NCI-H146 treated with DMSO at 0.1 percent for 48 hours (cell line): ENCODE measurements around the gene MRM2.

Experiments used
- DNase-seq: peaks from one replicate; lab custom pipeline; 2025; ENCODE audit not compliant: unreplicated experiment; lab: John Stamatoyannopoulos, UW

The MRM2 gene

DNA sequence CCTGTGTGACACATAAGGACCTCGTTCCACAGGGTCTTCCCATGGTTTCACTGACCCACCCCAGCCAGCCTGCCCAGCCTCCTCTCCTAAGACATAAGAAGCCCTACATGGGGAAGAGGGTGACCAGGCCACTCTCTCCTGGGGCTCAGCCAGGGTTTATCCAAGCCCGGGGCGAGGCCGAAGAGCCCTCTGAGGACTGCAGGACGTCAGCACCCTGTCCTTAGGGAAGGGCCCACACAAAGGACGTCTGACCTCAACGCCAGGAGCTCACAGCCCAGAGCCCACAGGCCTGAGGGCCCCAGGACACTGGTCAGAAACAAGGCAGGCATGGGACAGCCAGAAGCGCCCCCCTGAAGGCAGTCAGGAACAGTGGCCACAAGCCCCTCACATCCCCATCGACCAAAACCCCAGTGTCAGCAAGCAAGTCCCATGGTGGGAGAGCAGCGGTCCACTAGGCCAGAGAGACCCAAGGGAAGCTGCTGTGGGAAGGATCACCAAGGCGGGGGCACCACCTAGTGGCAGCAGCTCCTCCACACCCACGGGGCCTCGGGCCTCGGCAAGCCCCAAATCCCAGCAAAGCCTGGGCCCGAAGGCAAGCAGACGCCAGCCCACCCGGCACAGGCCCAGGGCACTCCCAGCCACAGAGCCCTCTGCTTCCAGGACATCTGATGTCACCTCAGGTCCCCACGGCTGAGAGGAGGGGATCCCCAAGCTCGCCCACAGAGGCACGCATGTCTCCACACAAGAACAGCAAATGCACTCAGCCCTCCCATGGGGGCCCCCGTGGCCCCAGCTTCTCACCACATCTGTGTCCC, 32.7 kb downstream of the MRM2 start:
- DNase-seq, result no peak

DNA sequence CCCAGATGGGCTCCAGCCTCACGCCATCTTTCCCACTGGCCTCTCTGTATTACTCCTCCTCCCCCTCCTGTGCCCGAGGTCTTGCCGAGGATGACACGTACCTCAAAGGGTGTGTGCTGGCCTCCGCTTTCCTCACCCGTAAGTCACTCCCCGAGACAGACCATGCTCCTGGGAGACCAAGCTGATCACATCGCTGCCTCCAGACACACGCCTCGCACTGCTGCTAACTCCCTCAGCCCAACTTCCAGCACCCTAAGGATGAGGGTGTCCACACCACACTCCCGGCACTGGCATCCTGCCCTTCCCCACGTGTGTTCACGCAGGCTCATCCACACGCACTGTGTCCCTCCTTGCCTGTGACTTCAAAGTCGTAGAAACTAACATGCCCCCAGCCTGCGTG, 33.3 kb downstream of the MRM2 start:
- DNase-seq, result no peak

DNA sequence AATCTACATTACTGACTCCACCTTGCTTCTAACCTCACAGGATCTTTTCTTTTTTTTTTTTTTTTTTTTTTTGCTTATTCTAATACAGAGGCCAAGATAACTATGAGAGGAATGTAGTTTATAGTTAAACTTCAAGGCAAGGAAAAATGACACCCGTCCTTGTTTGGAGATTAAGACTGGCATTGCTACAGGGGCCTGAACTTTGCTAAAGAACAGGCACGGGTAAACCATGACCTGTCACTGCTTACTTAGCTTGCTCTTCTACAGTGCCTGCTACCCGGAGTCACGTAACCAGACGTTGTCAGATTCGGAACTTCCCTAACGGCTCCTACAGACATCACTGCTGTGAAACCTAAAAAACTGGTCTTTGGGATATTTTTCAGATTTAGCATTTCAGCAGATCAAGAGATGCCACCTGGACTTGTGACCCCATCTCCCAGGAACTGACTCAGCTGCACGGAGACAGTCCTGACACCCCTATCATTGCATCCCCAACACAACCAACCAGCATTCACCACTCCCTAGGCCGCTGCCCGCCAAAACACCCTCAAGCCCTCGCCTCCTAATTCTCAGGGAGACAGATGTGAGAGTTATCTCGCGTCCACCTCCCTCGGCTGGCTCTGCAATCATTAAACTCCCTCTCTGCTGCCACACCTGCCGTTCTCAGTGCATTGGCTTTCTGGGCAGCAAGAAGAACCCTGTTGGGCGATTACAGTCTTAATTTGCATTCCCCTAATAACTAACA, 36.8 kb downstream of the MRM2 start:
- DNase-seq, result no peak

DNA sequence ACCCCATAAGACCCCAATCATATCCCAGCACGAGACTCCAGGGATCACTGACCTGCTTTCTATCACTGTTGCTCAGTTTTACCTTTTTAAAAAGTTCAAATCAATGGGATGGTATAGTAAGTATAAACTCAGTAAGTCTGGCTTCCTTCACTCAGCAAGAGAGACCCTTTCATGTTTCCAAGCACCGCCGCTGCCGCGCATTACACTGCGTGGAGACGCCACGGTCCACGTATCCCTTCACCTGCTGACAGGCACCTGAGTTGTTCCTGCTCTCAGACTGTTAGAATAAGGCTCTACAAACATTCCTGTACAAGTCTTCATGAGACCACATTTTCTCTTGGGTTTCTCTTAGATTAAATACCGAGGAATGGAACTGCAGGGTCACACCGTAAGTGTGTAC, 37.6 kb downstream of the MRM2 start:
- DNase-seq, result no peak

DNA sequence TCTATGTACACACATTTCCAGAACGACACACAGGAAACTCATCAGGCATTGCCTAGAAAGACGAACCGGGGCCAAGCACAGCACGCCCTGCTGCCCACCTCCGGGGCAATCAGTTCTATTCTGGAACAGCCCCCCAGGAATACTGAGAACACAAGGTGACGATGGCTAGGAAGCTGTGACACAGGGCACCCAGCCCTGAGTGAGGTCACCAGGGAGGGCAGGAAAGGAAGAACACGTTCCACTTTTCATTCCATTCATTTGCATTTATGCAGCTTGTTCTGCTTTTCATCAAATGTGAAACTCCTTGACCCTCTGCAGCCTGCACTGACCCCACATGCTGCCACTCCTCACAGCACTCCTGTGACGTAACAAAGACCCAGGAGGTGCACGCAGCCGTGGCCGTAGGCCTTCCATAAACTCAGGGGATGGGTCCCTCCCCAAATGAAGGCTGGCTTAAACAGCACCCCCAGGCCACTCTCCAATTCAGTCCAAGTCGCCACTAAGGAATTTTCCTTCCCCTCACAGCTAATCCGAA, 38.2 kb downstream of the MRM2 start:
- DNase-seq, result no peak

DNA sequence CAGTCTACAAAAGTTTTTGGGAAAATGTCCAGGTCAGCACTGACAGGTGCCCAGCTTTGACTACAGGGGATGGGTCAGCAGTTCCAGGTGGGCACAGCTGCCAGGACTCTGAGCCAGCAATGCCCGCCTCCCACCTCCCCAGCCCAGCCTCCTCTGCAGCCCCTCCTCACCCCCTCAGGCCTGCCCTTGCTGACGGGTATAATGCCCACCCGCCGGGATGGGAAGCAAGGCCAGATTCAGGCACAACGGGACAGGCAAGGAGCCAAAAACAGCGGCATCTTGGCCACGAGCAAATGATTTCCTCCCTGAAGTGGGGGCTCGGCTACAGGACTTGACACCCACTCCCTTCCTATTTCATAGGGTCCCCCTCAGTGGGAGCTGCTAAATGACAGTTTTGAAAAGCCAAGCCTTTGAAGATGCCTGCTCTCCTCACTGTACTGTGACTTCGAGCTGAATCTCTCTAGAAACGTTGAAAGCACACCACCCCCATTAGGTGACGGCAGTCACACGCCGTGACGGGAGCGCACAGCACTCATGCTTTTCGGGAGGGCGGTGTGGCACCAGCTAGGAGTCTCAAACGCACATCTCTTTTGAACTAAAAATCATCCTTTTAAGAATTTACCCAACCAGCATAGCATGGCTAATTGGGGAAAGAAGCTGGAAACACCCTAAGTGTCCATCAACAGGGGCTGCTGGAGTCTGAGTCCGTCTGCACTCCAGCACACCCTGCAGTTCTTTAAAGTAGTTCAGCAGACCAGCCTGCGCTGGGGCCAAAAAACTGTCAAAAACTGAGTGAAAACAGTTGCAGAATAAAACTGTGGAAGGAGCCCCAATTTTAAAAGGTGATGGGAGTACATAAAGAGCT, 38.9 kb downstream of the MRM2 start:
- DNase-seq, result no peak

DNA sequence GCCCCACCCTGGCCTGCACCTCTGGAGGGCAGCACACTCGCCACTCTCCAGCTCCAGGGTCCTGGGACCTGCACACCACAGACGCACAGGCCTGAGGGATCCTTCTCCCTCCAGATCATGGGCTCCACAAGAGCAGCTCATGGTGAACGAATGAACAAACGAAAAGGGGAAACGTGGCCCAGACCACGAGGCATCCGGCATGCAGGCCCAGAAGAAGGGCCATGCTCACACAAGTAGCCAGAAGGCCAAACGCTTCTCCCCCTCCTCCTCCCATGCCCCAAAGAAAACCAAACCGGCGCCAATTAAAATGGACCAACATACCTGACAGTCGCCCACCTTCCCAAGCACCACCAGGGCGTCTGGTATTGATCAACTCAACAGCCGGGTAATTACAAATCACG, 39.6 kb downstream of the MRM2 start:
- no peak for DNase-seq

DNA sequence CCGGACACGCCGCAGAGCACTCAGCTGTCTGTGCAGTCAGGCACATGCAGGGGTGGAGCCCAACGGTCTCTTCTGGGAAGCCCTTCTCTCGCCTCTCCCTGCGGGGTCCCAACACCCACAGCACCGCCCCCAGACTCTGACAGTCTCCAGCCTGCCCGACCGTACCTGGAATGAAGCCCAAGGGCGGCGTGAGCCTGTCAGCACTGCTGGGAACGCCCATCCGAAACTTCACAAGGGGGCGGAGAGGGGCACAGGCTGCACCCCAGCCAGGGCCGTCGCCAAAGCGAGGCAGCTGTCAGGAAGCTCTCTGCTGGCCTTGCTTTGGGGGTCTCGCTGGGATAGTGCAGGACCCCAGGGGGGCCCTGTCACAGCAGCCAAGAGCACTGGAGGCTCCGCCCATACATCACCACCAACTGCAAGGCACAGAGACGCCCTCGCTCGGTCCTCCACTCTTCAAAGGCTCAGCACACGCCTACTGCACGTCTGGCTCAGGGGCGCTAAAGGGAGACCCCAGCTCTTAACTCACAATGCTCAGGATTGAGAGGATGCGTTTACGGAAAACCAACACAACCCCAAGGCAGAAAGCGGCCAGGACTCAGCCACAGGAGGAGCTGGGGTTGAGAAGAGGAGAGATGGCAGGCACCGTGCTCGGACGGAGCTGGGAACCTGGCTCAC, 40.2 kb downstream of the MRM2 start:
- DNase-seq, result no peak

DNA sequence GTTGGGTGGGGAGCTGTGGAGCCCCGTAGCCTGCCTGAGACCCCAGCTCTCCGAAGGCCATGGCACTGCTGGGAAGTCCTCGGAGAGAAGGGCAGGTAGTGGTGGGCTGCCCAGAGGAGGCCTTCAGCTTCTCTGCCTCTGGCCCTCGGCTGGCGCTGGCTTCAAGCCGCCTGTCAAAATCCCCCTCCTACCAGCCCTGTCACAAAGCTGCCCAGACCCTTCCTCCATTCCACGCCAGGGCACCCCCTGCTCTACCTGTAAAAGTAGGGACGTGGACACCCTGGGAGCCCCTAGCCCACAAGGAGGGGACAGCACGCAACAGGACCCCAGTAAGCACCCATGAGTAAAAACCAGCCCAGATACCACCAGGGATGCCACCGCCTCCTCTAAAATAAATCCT, 40.9 kb downstream of the MRM2 start:
- no peak for DNase-seq

DNA sequence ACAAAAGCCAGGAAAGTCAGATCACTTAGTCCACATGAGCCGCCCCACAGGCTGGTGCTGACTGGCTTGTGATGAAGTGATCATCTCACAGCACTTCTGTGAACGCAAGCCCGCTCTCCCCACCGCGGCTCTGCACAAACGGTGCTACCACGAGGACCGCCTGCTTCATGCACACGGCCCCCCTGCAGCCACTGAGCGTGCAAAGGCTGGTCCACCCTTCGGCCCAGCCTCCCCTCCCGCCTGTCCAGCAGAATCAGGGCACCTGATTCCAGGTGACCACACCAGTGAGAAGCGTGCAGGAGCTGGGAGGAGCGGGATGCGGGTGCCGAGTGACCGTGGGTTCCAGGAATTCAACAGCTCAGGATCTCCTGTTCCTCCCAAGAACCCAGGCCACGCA, 41.4 kb downstream of the MRM2 start:
- DNase-seq, result no peak

DNA sequence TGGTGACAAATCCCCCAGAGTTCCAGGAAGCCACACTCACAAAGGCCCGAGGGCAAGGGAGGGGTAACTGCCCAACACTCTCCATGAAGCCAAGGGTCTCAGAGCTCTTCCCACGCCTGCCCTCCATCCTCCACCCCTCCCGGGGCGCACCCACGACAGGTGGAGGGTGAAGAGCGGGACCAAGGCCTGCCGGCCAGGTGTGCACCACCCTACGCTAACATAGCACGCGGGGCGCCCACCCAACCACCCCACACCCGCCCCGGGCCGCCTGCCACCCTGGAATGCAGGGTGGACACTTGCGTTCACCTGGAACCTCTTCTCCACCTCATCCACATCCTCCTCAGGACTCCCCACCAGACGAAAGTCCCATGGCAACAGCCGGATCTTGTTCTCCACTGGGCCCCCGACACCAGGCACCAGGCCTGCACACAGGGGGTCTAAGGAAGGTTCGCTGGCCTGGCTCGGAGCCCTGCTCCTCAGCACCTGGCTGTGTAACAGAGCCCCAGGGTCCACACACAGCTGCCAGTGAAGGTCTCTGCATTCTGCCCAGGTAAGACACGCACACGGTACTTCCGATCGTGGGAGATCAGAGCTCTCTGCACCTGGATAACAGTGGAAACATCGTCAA, 41.9 kb downstream of the MRM2 start:
- DNase-seq, result no peak

DNA sequence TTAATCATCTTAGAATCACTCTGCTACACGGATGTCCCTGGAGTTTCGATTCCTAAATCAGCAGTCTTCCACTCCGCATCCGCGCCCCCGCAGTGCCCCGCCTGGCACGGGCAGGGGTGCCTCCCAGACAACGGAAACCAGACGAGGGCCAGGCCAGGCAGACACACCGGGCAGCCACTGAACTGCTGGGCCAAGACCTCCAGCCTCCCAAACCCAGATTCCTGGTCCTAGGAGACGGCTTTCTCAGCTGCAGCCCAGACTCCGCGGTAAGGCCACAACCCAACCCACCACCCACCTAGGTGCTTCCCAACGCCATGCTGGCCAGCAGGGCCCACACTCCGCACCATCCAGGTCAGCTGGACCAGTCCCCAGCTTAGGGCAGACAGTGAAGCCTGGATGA, 42.5 kb downstream of the MRM2 start:
- DNase-seq, result no peak

DNA sequence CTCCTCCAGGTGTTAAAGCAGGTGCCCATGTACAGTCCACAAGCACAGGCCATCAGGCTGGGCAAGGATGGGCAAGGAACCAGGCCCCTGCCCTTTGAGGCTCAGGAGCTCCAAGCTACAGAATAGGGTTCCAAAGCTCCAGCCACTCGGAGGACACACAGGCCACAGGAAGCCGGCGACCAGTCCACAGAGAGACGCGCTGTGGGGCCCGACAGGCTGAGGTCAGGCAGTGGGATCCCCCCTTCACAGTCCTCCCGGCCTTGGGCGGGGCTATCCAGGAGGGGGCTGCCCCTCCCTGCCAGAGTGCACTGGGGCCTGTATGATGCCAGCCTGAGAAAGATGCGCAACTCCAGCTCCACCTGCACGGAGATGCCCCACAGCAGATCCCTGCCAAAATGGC, 43.2 kb downstream of the MRM2 start:
- DNase-seq, result no peak

DNA sequence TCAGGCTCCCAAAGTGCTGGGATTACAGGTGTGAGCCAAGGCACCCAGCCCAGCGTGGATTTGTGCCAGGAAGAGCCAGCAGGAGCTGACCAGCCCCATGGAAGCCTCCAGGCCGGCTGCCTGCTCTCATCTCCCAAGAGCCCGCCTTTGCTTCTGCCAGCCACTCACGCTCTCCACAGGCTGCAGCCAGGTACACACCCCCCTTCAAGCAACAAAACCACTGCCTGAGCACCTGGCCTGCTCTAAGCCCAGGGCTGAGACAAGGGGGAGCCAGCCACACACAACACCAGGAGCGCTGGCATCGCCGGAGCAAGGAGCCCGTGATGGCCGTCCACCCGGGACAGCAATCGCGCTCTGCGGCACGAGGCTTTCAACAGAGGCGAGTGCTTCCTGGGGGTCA, 43.8 kb downstream of the MRM2 start:
- no peak for DNase-seq

DNA sequence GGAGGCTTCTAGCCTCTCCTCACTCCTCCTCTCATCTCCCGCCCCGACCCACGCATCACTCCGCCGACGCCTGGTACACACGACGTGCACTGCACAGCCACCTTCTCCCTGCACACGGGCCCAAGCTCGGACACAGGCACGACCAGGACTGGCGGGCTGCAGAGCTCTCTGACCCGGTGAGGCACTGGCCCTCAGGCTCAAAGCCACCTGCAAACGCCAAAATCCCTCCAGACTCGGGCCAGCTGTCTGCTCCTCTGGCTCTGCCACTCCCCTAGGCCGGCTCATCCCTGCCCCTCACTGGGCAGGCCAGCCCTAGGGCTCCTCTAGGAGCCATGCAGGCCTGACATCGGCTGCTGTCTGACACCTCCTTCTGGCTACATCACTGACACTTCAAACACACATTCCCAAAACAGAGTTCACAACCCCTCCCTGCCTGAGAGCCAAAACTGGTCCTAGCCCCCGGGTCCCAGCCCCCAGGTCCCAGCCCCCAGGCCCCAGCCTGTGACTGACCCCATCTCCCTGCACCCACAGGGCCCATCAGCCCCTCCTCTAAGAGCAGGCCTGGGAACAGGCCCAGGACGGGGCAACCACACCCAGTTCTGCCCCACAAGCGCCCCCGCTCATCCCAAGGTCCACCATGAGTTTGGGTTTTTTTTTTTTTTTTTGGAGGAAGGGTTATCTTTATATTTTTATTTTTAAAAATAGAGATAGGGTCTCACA, 44.4 kb downstream of the MRM2 start:
- no peak for DNase-seq

DNA sequence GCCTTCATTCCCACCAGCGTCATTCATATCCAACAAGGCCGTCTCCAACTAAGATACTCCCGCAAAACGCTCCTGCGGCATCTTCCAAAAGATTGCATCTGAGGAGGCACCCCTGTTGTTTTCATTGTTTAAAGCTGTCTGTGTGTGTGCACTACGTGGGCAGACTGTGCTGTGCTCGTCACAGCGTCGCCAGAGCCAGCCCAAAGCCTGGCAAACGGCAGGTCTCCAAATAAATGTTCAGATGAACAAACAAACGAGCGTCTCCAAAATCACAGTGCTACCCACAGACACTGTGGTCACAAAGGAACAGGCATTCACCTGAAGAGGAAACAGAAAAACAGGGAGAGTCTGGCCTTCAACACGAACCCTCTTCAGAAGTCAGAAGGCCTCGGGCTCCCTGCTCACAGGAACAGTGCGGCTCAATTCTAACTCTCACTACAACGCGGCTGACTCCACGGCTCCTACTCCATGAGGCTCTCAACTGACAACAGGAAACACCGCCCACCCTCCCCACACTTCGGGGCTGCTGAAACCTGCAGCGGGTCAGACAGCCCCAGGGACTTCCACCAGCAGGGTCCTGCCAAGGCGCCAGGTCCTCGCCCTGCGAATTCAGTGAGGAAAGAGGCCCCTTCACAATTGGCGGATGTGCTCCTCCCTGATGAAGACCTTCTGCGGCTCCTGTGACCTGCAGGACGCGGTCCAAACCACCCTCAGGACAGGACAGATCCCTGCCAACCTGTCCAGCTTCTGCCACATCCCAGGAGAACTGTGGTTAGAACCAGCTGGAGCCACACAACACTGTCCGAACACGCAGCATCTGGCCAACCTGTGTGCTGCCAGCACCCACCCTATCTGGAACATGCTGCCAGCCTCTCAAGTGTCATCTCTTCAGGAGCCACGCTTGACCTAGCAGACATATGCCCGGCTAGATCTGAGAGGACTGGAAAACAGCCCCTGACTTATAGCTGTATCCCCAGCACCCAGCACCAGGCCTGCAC, 45.3 kb downstream of the MRM2 start:
- no peak for DNase-seq

DNA sequence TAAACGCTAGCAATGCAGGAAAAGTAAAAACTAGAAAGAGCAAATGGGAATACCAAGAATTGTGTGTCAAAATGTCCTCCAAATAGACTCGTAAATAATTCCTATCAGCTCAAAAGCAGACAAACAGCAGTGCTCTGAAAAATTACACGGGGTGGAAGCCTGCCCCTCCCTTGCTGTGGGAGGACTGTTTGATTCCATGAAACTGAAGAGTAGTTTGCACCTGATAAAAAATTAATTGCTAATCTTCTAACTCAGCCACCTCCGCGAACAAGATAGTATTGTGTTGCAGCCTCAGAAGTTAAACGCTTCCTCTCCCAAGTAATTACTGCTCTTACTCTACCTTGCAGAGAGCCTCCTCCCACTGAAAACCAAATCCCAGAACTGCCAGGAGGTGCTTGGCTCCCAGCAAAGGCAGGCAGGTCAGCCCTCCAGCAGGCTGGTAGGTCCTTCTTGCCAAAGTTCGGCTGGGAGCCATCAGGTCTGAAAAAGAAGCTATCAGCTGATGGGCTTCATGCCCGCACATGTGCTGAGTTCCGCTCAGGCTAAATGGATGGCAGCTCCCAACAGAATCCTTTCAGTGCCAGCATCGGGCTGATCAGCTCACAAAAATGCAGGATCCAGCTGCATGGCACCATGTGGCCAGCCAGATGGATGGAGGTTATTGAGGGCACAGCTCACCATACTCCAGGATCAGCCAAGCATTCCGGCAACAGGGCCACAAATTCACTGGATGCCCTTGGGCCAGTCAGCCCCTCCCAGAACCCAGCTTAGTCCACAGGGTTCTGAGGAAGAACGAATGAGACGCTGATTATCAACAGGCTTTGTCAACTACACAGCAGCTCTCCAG, 46.4 kb downstream of the MRM2 start:
- no peak for DNase-seq
